ENCODE results near the gene C6. TPM values are rescaled to one million over a fixed set of nuclear protein-coding genes. Genes with fewer than 3 reads are reported as not detected.

Gene C6
- total RNA-seq, 1 donor from 2014 or later: not detected

Other genes with a start within 250 kb of the C6 start
- not detected in 2 replicates for gene MROH2B, start 142.2 kb downstream of the C6 start, total RNA-seq

Measured in activated CD4-positive, alpha-beta T cell treated with anti-CD3 and anti-CD28 coated beads, Interleukin-2, amount 10 ng/mL, durations not matched to agents 24 days and 14 days (primary cell).